ENCODE data around the gene RAB11FIP3.
A peak's percentile ranks its signal among the peaks of the same experiment; 100 is the strongest.
"Not testable (repeated sequence)": the region's sequence is repeated elsewhere in the genome, so short reads cannot be mapped to it uniquely, and the experiment has no call there.

RAB11FIP3 gene

DNA sequence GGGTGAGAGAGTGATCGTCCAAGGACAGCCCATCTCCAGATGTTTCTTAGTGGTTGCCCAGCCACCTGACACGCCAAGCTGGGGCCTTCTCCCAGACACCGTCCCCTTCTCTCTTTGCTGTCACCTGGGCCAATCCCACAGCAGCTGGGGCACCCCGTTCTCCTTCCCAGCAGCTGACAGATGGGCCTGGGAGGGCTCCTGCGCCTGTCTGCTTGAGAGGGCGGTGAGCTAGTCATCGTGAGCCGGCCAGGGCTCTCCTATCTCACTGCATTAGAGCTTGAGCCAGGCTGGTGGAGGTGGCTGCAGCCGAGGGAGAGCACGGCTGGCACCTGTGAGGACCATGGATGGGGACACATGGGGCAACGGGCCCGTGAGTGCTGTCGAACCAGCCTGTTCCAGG lies 41.2 kb downstream of the RAB11FIP3 start:
- H3K4me3 ChIP-seq (ENCODE audit: low read depth in 1 of 2, low read length in 2 of 2), result no peak overlapping the region
- no peaks in the 10 kb centered on the region for H3K27me3 ChIP-seq (ENCODE audit: control insufficient read depth in 1 of 2, insufficient read depth in 2 of 2, low read length in 2 of 2)
- H3K9me3 ChIP-seq (ENCODE audit: control insufficient read depth in 1 of 2, low read length in 2 of 2), result no peaks in the 10 kb centered on the region
- H3K4me1 ChIP-seq (ENCODE audit: control insufficient read depth in 1 of 2, insufficient read depth in 2 of 2, low read length in 2 of 2), result no peaks in the 10 kb centered on the region
- no peak overlapping the region for H3K27ac ChIP-seq (ENCODE audit: low read depth, low read length)
- H3K9ac ChIP-seq (ENCODE audit: low read depth in 1 of 2, low read length in 2 of 2), result no peak overlapping the region
- H3K36me3 ChIP-seq (ENCODE audit: control insufficient read depth in 1 of 2, insufficient read depth in 2 of 2, low read length in 2 of 2), result peaks cover 2 to 9% of the 10 kb centered on the region in 2 donors

DNA sequence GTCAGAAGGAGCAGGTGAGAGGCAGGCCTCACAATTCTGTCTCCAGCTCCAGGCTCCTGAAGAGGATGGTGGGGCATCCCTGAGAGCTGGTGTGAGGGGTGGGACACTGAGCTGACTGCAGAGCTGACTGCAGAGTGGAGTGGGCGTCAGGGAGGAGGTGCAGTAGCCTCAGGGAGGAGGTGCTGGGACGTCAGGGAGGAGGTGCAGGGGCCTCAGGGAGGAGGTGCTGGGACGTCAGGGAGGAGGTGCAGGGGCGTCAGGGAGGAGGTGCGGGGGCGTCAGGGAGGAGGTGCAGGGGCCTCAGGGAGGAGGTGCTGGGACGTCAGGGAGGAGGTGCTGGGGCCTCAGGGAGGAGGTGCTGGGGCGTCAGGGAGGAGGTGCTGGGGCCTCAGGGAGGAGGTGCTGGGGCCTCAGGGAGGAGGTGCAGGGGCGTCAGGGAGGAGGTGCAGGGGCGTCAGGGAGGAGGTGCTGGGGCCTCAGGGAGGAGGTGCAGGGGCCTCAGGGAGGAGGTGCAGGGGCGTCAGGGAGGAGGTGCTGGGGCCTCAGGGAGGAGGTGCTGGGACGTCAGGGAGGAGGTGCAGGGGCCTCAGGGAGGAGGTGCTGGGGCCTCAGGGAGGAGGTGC lies 41.9 kb downstream of the RAB11FIP3 start:
- H3K27ac ChIP-seq (ENCODE audit: low read depth, low read length); H3K27me3 ChIP-seq (ENCODE audit: control insufficient read depth in 1 of 2, insufficient read depth in 2 of 2, low read length in 2 of 2); H3K4me3 ChIP-seq (ENCODE audit: low read depth in 1 of 2, low read length in 2 of 2); H3K9me3 ChIP-seq (ENCODE audit: control insufficient read depth in 1 of 2, low read length in 2 of 2); H3K9ac ChIP-seq (ENCODE audit: low read depth in 1 of 2, low read length in 2 of 2); H3K4me1 ChIP-seq (ENCODE audit: control insufficient read depth in 1 of 2, insufficient read depth in 2 of 2, low read length in 2 of 2): not testable (repeated sequence)
- peaks cover 2 to 12% of the 10 kb centered on the region in 2 donors for H3K36me3 ChIP-seq (ENCODE audit: control insufficient read depth in 1 of 2, insufficient read depth in 2 of 2, low read length in 2 of 2)

DNA sequence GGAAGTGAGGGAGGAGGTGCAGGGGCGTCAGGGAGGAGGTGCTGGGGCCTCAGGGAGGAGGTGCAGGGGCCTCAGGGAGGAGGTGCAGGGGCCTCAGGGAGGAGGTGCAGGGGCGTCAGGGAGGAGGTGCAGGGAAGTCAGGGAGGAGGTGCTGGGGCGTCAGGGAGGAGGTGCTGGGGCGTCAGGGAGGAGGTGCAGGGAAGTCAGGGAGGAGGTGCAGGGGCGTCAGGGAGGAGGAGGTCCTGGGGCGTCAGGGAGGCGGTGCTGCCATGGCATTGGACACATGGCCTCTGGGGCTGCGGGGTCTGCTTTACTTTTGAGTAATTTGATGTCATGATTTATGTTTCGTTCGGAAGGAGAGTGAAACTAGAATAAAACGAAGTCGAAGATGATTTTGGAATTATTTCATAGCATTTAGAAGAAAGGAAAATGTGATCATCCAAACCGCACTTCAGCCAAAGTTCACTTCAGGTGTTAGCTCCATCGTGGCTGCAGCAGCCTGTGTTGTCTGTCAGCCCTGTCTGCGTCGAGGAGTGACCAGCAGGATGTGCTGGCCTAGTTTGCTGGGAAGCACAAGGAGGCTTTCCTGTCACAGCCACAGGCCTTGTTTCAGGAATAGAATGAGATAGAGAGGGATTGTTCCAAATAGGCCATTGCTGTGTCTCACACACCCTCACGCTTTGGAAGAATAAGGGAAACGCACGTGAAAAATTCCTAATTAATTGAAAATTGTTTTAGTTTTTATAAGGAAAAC lies 42.8 kb downstream of the RAB11FIP3 start:
- Histone ChIP-seq H3K27ac (ENCODE audit: low read depth, low read length) (no peak overlapping the region), H3K4me1 (ENCODE audit: control insufficient read depth in 1 of 2, insufficient read depth in 2 of 2, low read length in 2 of 2) (no peaks in the 10 kb centered on the region), H3K4me3 (ENCODE audit: low read depth in 1 of 2, low read length in 2 of 2) (no peak overlapping the region), H3K36me3 (ENCODE audit: control insufficient read depth in 1 of 2, insufficient read depth in 2 of 2, low read length in 2 of 2) (peaks cover 0 to 8% of the 10 kb centered on the region in 2 donors), H3K9me3 (ENCODE audit: control insufficient read depth in 1 of 2, low read length in 2 of 2) (no peaks in the 10 kb centered on the region), H3K9ac (ENCODE audit: low read depth in 1 of 2, low read length in 2 of 2) (no peak overlapping the region), H3K27me3 (ENCODE audit: control insufficient read depth in 1 of 2, insufficient read depth in 2 of 2, low read length in 2 of 2) (no peaks in the 10 kb centered on the region)

DNA sequence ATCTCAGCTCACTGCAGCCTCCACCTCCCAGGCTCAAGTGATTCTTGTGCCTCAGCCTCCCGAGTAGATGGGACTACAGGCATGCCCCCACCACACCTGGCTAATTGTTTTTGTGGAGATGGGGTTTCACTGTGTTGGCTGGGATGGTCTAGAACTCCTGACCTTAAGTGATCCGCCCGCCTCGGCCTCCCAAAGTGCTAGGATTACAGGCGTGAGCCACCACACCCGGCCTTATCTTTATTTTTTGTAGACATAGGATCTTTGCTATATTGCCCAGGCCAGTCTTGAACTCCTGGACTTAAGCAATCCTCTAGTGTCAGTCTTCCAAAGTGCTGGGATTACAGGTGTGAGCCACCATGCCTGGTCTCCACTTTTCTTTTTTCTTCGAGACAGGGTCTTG lies 44.0 kb downstream of the RAB11FIP3 start:
- not testable (repeated sequence) for H3K4me1 ChIP-seq (ENCODE audit: control insufficient read depth in 1 of 2, insufficient read depth in 2 of 2, low read length in 2 of 2); H3K4me3 ChIP-seq (ENCODE audit: low read depth in 1 of 2, low read length in 2 of 2); H3K27me3 ChIP-seq (ENCODE audit: control insufficient read depth in 1 of 2, insufficient read depth in 2 of 2, low read length in 2 of 2); H3K36me3 ChIP-seq (ENCODE audit: control insufficient read depth in 1 of 2, insufficient read depth in 2 of 2, low read length in 2 of 2); H3K9me3 ChIP-seq (ENCODE audit: control insufficient read depth in 1 of 2, low read length in 2 of 2); H3K27ac ChIP-seq (ENCODE audit: low read depth, low read length); H3K9ac ChIP-seq (ENCODE audit: low read depth in 1 of 2, low read length in 2 of 2)

DNA sequence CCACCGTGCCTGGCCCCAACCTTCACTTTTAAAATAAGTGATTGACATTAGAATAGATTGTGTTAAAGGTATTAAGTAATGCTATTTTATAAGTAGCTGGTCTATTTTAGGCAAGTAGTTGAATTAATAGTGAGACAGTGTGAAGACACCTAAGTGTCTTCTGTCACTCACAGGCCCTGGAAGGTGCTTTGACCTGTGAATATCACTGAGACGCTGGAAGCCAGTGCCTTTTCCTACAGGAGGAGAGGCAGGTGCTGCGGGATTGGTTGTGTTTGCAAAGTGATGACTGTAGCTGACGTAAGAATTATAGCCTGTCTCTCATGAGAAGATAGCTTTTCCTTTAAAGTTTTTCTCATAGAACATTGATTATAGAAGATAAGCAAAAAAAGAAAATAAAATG lies 45.0 kb downstream of the RAB11FIP3 start:
- H3K9ac ChIP-seq (ENCODE audit: low read depth in 1 of 2, low read length in 2 of 2), result no peak overlapping the region
- no peak overlapping the region for H3K4me3 ChIP-seq (ENCODE audit: low read depth in 1 of 2, low read length in 2 of 2)
- peaks cover 13 to 17% of the 10 kb centered on the region in 2 donors for H3K4me1 ChIP-seq (ENCODE audit: control insufficient read depth in 1 of 2, insufficient read depth in 2 of 2, low read length in 2 of 2)
- H3K36me3 ChIP-seq (ENCODE audit: control insufficient read depth in 1 of 2, insufficient read depth in 2 of 2, low read length in 2 of 2), result peaks cover 0 to 12% of the 10 kb centered on the region in 2 donors
- no peaks in the 10 kb centered on the region for H3K27me3 ChIP-seq (ENCODE audit: control insufficient read depth in 1 of 2, insufficient read depth in 2 of 2, low read length in 2 of 2)
- no peak overlapping the region for H3K27ac ChIP-seq (ENCODE audit: low read depth, low read length)
- H3K9me3 ChIP-seq (ENCODE audit: control insufficient read depth in 1 of 2, low read length in 2 of 2), result no peaks in the 10 kb centered on the region

DNA sequence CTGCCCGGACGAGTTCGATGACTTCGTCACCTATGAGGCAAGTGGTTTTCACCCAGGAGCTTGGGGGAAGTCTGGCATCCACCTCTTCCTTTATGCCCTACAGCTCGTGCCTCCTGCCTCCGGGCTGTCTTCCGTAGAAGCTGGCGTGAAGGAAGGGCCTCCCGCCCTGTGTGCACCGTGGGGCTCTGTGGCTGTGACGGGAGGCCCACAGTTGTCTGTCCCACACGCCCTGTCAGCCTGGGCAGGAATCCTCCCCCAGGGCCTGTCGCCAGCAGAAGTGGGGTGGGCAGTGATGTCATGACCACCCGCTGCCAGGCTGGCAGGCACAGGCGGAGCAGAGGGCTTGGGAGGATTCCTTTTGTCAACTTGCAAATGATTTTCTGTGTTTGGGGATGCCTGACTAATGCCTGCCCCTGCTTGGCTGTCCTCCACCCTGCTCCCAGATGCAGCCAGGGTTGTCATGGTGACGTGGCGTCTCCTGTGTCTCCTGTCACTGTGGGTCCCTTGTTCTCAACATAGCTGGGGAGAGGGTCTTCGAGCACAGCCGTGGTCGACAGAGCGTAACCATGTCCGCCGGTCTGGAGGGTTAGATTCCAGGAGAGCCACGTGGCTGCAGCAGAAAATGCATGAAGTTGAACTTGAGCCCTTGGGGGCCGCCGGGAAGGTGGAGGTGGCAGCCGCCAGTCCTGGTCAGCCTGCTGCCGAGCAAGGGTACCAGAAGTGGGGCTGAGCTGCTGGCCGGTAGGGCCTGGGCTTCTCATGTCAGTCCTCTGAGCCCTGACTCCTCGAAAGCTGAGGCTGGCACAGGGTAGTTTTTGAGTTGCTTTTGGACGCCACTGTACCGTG lies 46.1 kb downstream of the RAB11FIP3 start:
- Histone ChIP-seq H3K27ac (ENCODE audit: low read depth, low read length) (no peak overlapping the region), H3K9me3 (ENCODE audit: control insufficient read depth in 1 of 2, low read length in 2 of 2) (no peaks in the 10 kb centered on the region), H3K27me3 (ENCODE audit: control insufficient read depth in 1 of 2, insufficient read depth in 2 of 2, low read length in 2 of 2) (no peaks in the 10 kb centered on the region), H3K4me1 (ENCODE audit: control insufficient read depth in 1 of 2, insufficient read depth in 2 of 2, low read length in 2 of 2) (peaks cover 13 to 18% of the 10 kb centered on the region in 2 donors), H3K4me3 (ENCODE audit: low read depth in 1 of 2, low read length in 2 of 2) (no peak overlapping the region), H3K36me3 (ENCODE audit: control insufficient read depth in 1 of 2, insufficient read depth in 2 of 2, low read length in 2 of 2) (peaks cover 0 to 12% of the 10 kb centered on the region in 2 donors), H3K9ac (ENCODE audit: low read depth in 1 of 2, low read length in 2 of 2) (no peak overlapping the region)

DNA sequence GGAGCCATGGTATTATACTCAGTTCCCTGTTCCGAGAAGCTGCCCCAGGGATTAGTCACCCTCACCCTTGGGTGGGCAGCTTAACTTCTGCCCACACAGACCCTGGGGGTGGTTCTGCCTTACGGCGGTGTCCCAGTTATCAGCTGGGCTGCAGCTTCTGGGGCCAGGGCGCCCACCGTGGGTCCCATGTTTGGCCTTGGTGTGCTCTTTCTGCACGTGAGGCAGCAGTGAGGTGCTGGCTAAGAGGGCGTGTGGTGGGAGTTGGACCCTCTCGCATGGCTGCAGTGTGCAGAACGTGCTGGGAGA lies 46.7 kb downstream of the RAB11FIP3 start:
- H3K4me1 ChIP-seq (ENCODE audit: control insufficient read depth in 1 of 2, insufficient read depth in 2 of 2, low read length in 2 of 2), result peaks cover 13 to 19% of the 10 kb centered on the region in 2 donors
- no peak overlapping the region for H3K9ac ChIP-seq (ENCODE audit: low read depth in 1 of 2, low read length in 2 of 2)
- no peaks in the 10 kb centered on the region for H3K9me3 ChIP-seq (ENCODE audit: control insufficient read depth in 1 of 2, low read length in 2 of 2)
- H3K36me3 ChIP-seq (ENCODE audit: control insufficient read depth in 1 of 2, insufficient read depth in 2 of 2, low read length in 2 of 2), result peaks cover 0 to 12% of the 10 kb centered on the region in 2 donors
- no peak overlapping the region for H3K27ac ChIP-seq (ENCODE audit: low read depth, low read length)
- H3K27me3 ChIP-seq (ENCODE audit: control insufficient read depth in 1 of 2, insufficient read depth in 2 of 2, low read length in 2 of 2), result no peaks in the 10 kb centered on the region
- no peak overlapping the region for H3K4me3 ChIP-seq (ENCODE audit: low read depth in 1 of 2, low read length in 2 of 2)

DNA sequence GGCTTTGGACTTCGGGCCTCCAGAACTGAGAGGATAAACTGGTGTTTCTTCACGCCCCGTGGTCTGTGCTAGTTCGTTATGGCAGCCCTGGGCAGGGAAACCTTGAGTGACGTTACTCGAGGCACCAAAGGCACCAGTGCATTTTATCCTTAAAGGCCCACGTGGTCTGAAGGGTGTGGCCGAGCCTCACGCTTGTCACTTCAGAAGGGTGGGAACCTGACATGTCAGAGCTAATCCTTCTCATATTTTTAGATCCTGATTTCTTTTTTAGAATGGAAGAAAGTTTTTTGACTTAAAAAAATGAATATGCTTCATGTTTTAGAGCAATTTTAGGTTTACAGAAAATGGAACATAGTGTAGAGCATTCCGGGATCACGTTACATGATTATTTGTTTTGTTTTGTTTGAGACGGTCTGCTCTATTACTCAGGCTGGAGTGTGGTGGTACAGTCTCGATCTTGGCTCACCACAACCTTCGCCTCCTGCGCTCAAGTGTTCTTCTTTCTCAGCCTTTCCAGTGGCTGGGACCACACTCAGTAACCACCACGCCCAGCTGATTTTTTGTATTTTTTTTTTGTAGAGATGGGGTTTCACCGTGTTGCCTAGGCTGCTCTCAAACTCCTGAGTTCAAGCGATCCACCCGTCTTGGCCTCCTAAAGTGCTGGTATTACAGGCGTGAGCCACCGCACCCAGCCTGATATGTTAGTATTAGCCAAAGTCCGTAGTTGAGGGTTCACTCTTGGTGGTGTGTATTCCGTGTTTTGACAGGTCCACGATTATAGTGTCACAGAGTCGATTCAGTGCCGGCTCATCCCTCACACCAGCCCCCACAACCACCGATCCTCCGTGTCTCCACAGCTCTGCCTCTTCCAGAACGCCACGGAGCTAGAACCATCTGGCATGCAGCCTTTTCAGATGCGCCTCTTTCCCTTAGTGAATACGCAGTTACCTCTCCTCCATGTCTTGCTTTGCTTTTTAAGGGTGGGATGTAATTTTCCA lies 47.9 kb downstream of the RAB11FIP3 start:
- H3K27ac ChIP-seq (ENCODE audit: low read depth, low read length), result no peak overlapping the region
- H3K9me3 ChIP-seq (ENCODE audit: control insufficient read depth in 1 of 2, low read length in 2 of 2), result no peaks in the 10 kb centered on the region
- H3K4me1 ChIP-seq (ENCODE audit: control insufficient read depth in 1 of 2, insufficient read depth in 2 of 2, low read length in 2 of 2), result peaks cover 18 to 26% of the 10 kb centered on the region in 2 donors
- H3K27me3 ChIP-seq (ENCODE audit: control insufficient read depth in 1 of 2, insufficient read depth in 2 of 2, low read length in 2 of 2), result no peaks in the 10 kb centered on the region
- no peak overlapping the region for H3K9ac ChIP-seq (ENCODE audit: low read depth in 1 of 2, low read length in 2 of 2)
- peaks cover 0 to 12% of the 10 kb centered on the region in 2 donors for H3K36me3 ChIP-seq (ENCODE audit: control insufficient read depth in 1 of 2, insufficient read depth in 2 of 2, low read length in 2 of 2)
- no peak overlapping the region for H3K4me3 ChIP-seq (ENCODE audit: low read depth in 1 of 2, low read length in 2 of 2)

DNA sequence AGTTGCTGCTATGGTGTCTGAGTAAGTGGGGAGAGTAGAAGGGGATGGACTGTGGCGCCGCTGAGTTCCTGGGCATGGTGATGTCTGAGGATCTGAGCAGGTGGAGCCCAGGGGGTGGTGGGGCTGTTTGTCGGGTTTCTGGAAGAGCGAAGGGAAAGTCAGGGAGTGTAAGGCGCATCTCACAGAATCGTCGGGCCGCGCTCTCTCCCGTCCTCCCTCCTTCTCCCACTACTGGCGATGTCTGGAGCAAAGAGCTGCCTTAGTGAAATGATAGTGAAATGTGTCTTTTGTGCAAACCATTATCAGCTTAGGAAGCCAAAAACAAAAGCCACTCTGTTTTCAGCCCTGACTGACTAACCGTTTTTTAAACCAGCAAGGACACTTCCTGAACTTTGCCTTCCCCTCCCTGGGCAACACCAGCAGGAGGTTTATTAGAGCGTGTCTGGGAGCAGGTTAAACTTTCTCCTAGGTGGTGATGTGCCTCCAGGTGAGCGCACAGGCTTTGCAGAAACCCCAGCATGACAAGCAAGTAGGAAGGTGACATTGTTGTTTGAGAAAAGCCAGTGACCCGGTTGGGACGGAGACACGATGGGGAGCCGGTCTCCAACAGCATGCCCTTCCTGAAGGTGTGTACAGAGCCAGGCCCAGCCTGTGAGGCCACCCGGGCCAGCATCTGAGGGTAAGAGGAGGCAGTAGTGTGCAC lies 49.1 kb downstream of the RAB11FIP3 start:
- Histone ChIP-seq H3K9me3 (ENCODE audit: control insufficient read depth in 1 of 2, low read length in 2 of 2) (no peaks in the 10 kb centered on the region), H3K36me3 (ENCODE audit: control insufficient read depth in 1 of 2, insufficient read depth in 2 of 2, low read length in 2 of 2) (peaks cover 0 to 12% of the 10 kb centered on the region in 2 donors), H3K4me3 (ENCODE audit: low read depth in 1 of 2, low read length in 2 of 2) (peak overlapping the region; percentile 52 to 60), H3K9ac (ENCODE audit: low read depth in 1 of 2, low read length in 2 of 2) (peak overlapping the region; percentile 16 to 64), H3K27me3 (ENCODE audit: control insufficient read depth in 1 of 2, insufficient read depth in 2 of 2, low read length in 2 of 2) (no peaks in the 10 kb centered on the region), H3K27ac (ENCODE audit: low read depth, low read length) (peak overlapping the region; percentile 43), H3K4me1 (ENCODE audit: control insufficient read depth in 1 of 2, insufficient read depth in 2 of 2, low read length in 2 of 2) (peaks cover 18 to 26% of the 10 kb centered on the region in 2 donors)
